GM18907 (cell line): ENCODE results near the gene PYDC2.

Experiments used
- ATAC-seq: cut with Tn5 transposase; IDR thresholded peaks from one replicate; pipeline ENCODE4 v1.9.1; 2021; ENCODE audit warnings: mild to moderate bottlenecking, moderate library complexity; ENCODE audit not compliant: unreplicated experiment

Gene PYDC2

DNA sequence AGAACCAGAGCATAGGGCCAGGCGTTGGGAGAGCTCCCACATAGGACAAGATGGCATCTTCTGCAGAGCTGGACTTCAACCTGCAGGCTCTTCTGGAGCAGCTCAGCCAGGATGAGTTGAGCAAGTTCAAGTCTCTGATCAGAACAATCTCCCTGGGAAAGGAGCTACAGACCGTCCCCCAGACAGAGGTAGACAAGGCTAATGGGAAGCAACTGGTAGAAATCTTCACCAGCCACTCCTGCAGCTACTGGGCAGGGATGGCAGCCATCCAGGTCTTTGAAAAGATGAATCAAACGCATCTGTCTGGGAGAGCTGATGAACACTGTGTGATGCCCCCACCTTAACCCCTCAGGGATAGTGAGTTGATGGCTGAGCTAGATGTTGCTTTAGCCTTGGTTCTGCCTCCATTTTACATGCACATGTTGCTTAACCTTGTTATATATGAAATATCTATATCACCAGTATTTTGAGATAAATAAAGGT lies at the start of gene PYDC2:
Gene PYDC2, plus strand, starts transcription at position 51 of the 483 bp plus-strand sequence. Its CDS starts 0 bp downstream, at position 51.
- ATAC-seq = no peak

DNA sequence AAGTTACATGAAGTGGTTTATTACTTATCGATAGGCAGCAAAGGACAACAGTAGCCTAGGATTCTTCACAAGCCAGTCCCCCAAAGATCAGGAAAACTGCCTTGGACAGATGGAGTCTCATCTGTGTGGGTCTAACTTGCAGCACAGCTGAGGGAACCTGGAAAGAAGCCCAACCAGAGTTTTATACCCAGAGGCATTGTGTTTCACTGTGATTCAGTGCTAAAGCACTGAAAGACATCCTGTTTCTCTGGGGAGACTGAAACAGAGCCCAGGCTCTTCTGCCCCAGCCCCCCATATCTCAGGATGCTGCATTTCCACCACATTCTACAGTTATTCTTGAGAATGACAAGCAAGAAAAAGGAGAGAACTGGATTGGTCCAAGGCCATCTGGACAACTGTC lies 48.2 kb upstream of the PYDC2 start:
- ATAC-seq = no peak

DNA sequence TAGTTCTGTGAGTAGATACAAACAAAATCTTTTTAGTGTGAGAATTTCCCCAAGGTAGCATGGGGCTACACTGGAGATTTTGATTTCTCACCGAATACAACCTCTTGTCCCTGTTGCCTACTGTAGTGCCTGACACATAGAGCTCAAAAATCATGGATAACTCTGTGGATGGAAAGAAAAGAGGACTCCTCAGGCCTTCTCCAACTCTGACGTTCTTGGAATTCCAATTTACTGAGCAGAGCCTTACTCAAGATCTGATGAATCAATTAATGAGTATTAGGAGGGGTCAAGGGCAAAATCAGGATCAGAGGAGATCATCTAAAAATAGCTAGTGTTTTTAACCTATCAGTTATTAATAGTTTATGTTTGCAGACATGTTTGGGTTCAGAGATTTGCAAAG lies 46.7 kb upstream of the PYDC2 start:
- ATAC-seq = no peak

DNA sequence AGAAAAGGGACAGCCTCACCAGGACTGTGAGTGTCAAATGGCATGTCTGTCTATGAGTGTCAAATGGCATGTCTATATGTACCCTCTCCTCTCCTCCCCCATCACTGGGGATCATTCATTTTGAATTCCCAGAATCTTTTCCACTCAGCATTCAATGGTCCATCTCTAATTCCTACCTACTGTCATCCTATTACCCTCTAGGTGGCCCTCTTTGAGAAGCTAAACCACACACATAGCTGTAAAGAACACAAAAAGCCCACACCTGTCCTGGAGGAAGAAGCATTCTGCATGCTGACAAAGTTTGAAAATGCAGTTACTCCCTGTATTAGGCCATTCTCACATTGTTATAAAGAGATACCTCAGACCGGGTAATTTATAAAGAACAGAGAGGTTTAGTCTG lies 46.2 kb upstream of the PYDC2 start:
- ATAC-seq = no peak

DNA sequence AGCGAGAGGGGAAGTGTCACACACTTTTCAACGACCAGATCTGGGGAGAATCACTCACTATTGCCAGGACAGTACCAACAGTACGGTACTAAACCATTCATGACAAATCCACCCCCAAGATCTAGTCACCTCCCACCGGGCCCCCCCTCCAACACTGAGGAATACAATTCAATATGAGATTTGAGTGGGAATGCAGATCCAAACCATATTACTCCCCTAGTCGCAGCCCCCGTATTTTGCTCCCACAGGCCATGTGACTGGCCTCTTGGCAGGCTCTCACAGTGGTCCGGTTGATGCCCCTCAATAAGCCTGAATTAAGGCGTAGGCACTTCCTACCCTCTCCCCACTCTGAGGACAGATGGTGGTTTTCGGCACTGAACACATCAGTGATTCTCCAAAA lies 45.4 kb upstream of the PYDC2 start:
- no peak for ATAC-seq

DNA sequence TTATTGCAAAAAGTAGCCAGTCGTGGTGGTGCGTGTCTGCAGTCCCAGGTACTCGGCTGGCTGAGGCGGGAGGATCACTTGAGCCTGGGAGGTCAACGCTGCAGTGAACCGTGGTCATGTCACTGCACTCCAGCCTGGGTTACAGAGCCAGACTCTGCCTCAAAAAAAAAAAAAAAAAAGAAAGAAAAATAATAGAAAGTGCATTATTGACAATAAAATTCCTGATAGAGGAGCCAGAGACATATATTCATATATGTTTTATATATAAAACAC lies 43.6 kb upstream of the PYDC2 start:
- no peak for ATAC-seq

DNA sequence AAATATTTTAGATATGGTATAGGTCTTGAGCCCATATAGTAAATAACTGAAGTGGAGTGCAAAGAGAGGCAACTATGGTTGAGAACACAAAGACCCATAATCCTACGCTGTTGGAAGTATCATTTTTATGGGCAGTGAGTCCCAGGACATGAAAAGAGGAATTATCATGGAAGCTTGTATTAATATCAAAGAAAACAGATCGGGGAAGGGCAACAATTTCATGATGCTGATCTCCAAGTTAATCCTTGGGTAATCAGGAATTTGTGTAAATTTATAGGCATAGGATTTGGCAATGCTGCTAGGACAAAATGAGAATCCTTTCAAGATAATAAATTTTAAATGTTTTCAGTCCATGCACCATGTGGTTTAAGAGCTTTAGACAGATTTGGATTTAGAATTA lies 40.2 kb upstream of the PYDC2 start:
- no peak for ATAC-seq

DNA sequence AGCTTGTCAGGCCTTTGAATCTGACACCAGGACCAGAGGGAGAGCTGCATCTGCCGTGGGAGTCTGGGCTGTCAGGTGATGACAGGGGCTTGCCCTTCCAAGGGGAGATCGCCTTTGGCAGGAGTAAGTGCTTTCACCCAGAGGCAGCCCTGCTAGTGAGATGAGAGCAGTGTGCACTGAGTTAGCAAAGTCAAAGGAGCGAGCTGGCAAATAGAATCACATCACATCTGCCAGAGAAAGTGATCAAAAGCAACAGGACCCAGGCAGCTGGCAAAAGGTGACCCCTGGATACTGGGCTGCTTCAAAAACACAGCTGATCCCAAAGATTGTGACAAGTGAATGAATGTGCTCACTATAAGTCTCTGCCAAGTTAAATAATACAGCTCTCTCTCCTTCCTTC lies 36.1 kb upstream of the PYDC2 start:
- ATAC-seq = no peak

DNA sequence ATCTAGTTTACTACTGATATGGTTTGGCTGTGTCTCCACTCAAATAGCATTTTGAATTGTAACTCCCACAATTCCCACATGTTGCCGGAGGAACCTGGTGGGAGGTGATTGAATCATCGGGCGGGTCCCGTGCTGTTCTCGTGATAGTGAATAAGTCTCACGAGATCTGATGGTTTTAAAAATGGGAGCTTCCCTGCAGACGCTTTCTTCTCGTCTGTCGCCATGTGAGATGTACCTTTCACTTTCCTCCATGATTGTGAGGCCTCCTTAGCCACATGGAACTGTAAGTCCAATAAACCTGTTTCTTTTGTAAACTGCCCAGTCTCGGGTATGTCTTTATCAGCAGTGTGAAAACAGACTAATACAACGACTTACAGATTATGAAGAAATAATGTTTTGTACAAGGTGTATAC lies 35.6 kb upstream of the PYDC2 start:
- no peak for ATAC-seq

DNA sequence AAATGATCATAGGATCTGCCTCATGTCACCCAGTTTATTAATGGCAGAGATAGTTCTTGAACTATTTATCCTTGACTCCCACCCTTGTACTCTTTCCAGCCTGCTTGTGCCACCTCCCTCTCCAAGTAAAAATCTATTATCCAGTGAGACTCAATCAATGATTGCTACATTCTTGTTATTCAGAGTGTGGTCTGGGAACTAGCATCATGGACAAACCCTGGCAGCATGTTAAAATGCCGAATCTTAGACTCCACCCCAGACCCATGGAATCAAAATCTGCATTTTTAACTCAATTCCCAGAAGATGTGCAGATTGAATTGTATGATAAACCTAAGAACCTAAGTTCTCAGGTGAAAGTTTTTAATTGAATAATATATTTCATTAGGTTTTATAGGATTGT lies 34.7 kb upstream of the PYDC2 start:
- no peak for ATAC-seq

DNA sequence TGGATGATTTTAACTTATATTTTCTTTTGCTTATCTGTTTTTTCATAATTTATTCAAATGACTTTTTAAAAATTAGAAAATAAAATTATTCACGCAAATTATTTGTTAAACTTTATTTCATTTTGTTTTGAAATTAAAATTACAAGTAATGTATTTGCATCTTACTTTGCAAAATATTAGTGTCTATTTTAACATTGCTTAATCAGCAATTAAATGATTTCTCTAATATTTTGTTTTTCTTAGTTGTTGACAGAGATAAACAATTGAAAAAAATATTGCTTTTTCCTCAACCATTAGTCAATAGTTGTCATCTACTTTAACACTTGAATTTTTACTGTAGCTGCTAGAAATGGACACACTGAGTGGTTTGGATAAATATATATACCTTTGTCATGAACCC lies 32.8 kb upstream of the PYDC2 start:
- no peak for ATAC-seq

DNA sequence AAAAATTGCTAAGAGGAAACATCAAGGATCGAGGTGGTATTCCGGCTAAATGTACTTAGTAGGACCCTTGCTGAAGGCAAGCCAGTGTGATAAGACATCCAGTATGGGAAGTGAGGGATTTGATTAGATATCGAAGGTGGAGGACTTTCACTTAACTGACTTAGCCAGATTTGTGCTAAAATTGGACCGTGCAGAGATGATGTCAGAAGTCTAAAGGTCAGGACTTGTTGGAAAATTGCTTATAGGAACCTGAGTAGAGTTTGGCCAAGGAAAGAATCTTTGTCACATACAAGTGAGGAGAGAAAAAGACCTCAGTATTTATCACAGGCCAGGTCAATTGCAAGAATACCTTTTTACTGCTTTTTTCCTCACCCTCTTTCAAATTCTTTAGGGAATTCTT lies 30.9 kb upstream of the PYDC2 start:
- ATAC-seq = no peak

DNA sequence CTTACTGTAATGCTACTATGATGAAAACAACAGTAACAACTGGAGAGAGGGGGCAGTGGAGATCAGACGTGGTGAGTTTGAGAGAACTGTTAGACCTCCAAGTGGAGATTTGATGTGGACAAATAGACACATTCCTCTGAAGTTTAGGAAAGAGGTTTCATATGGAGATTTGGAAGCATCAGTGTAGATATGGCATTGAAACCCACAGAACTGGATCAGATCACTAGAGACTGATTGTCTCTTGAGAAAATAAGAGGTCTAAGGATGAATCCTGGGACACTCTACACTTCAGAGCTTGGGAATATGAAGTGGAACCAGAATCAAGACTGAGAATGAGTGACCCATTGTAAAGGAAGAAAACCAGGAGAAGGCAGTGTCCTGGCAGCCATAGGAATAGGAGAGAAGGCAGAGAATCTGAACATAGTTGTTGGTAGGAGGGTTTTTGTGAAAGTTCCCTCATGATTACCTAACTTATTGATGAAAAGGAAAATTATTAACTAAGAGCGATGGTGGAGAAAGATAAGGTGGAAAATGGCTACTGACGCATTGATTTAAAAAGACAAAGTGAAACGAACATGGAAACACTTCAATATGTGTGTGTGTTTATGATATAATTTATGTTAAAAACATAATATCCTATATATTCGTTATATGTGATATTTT lies 29.7 kb upstream of the PYDC2 start:
- ATAC-seq = no peak

DNA sequence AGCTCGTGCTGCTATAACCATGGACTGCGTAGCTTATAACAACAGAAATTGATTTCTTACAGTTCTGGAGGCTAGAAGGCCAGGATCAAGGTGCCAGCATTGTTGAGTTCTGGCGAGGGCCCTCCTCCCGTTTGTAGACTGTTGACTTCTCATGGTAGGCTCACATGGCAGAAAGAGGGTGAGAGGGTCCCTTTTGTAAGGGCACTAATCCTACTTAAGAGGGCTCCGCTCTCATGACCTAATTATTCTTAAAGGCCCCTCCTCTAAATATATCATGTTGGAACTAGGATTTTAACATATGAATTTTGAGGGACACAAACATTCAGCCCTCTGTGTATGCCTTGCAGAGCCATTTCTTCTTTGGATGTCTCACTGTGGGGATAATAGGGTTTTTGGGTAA lies 28.8 kb upstream of the PYDC2 start:
- ATAC-seq = no peak

DNA sequence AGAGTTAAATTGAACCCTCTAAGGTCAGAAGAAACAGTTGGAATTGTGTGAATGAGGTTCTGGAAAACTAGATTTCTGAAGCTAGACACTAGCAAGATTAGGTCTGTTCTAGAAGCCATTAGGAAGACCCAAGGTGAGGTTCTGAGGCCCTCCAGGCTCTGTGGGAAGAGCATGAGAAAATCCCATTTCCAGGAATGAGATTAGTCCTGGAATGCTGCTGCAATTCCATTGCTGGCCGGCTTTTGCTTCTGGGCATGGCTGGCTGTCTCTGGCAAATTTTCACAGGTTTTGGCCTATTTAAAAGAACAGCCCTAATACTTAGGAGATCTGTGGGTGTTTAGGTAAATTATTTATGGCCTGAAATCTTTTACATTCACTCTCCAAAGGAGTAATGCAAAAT lies 26.9 kb upstream of the PYDC2 start:
- ATAC-seq = no peak

DNA sequence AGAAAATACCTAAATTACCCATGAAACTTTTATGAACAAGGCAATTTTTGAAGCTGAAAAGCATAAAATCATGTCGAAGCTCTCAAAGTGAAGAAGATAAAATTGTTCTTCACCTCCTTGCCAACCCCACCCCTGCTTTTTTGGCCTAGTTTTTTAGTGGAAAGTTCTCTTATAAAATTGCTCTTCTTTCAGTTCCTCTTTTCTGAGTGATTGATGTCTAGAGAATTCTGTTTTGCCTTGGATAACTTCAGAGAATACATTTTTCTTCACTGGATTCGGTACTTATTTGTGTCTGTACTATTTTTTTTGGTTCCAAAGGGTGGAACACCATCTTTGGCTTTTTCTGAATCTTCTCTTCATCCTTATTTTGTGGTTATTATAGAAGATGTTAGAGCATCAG lies 25.0 kb upstream of the PYDC2 start:
- no peak for ATAC-seq

DNA sequence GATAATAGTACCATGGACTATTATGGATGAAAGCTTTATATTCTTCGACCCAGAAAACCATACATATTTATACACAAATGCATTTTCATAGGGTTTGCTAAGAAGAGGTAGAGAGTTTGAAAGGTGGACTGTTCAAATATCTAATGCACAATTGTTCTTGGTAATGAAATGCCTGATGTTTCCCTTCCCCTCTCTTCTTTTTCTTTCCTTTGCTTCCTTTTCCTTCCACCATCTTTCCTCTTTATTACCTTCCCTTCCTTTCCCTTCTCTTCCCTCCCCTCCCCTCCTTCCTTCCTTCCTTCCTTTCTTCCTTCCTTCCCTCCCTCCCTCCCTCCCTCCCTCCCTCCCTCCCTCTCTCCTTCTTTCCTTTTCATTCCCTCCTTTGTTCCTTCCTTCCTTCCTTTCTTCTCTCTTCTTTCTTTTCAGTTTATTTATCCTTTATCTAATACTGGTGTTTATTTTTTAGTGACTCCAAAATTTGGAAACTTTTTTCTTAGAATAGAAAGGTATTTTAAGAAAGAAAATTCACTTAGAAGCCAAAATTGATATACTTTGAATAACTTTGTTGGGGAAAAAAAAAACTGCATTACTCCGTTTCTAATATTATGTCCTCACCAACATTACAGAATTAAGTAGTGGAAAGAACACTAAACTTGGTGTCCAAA lies 22.7 kb upstream of the PYDC2 start:
- ATAC-seq = no peak

DNA sequence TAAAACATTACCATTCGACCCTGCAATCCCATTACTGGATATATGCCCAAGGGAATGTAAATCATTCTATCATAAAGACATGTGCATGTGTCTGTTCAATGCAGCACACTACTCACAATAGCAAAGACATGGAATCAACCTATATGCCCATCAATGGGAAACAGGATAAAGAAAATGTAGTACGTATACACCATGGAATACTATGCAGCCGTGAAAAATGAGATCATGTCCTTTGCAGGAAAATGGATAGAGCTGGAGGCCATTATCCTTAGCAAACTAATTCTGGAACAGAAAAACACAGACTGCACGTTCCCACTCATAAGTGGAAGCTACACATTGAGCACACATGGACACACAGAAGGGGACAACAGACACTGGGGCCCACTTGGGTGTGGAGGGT lies 20.4 kb upstream of the PYDC2 start:
- ATAC-seq = no peak

DNA sequence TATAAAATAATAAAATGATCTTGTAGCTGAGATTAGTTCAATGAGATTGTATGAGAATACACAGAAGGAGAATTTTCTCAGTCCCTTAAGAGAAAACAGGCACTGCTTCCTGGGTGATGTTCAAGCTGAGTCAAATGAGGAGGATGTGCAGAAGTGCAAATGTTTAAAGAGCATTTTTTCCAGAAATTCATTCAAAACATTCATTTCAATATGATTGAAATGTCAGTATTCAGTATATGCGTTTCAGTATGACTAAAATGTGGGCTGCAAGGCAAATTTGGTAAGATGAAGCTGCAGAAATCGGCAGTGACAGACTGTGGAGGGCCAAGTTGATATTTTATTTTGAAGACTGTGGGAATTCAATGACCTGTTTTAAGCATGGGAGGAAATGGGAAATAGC lies 19.3 kb upstream of the PYDC2 start:
- no peak for ATAC-seq

DNA sequence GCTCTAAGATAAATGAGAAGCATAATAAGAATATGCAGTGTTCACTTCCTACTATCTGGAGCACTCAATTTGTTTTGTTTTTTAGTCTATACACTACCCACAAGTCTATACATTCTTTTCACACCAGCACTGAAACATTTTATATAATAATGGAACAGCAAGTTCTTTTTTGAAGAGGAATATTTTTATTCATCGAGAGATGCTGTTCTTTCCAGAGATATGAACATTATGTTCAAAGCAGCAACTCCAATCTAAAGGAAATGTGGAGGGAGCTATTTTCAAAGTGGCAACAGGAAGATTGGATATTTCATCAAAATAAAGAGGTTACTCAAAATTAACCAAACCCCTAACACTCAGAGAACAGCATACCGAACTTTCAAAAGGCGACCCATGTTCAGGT lies 16.4 kb upstream of the PYDC2 start:
- no peak for ATAC-seq

DNA sequence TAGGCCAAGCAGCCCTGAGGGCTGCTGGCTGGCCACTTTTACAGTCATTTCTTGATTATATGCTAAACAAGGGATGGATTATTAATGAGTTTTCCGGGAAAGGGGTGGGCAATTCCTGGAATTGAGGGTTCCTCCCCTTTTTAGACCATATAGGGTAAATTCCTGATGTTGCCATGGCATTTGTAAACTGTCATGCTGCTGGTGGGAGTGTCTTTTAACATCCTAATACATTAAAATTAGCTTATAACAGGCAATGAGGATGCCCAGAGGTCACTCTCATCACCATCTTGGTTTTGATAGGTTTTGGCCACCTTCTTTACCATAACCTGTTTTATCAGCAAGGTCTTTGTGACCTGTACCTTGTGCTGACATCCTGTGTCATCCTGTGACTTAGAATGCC lies 11.7 kb upstream of the PYDC2 start:
- no peak for ATAC-seq

DNA sequence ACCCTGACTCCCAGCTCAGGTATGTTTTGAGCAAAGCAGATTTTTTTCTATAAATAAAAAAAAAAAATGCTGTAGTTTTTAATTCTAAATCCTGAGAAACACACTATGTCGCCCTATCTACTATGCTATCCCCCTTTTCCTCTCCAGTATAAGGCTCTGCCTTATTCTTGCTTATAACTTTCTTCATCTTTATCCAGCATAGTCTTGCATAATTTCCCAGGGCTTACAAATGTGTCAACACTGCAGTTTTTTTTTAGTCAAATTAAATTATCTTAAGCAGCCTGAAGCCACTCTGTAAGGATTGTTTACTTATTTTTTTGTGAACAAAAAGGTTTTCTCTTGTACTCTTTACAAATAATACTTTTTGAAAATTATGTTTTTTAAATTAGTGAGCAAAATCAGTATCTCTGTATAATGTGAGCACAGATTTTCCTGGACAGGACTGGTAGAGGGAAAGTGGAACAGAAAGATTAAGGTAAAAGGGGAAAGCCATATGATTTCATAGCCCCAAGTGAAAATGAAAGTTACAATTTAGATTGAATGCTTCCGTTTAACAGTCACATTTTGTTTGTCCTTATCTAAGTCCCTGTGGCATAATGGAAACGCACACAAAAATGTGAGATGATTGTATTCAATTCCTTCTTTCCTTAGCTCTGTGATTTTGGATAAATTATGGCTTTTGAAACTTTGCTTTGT lies 5.6 kb upstream of the PYDC2 start:
- peak; percentile 81 for ATAC-seq
